ACC112 (cell line): ENCODE data around the gene NRG3.

Experiments
- H2AFZ ChIP-seq: fragments of 200-600 bp; sonication (generic); one replicate; pipeline ENCODE4 v1.6.0; 2017; ENCODE audit warnings: antibody characterized with exemption, low read length; ENCODE audit not compliant: unreplicated experiment
- H3K27ac ChIP-seq: fragments of 200-600 bp; sonication (generic); 2 replicates; pipeline ENCODE4 v1.5.1; 2014; ENCODE audit warnings: low read depth, mild to moderate bottlenecking, antibody characterized with exemption, low read length, moderate library complexity
- H3K27me3 ChIP-seq: fragments of 200-600 bp; sonication (generic); 2 replicates; pipeline ENCODE4 v1.6.1; 2014; ENCODE audit warnings: mild to moderate bottlenecking, antibody characterized with exemption, low read length, moderate library complexity, mixed read lengths; ENCODE audit not compliant: insufficient read depth
- H3K36me3 ChIP-seq: fragments of 200-600 bp; sonication (generic); 2 replicates; pipeline ENCODE4 v1.6.1; 2016; ENCODE audit warnings: mild to moderate bottlenecking, antibody characterized with exemption, low read length, moderate library complexity, mixed read lengths; ENCODE audit not compliant: insufficient read depth
- H3K4me1 ChIP-seq: fragments of 200-600 bp; sonication (generic); one replicate; pipeline ENCODE4 v1.6.1; 2016; ENCODE audit warnings: low read length, mixed read lengths; ENCODE audit not compliant: insufficient read depth, unreplicated experiment, control insufficient read depth
- H3K4me3 ChIP-seq: fragments of 200-600 bp; sonication (generic); 2 replicates; pipeline ENCODE4 v1.5.1; 2014; ENCODE audit warnings: mild to moderate bottlenecking, low read depth, low read length
- H3K79me2 ChIP-seq: fragments of 200-600 bp; sonication (generic); one replicate; pipeline ENCODE4 v1.6.0; 2016; ENCODE audit warnings: low read length; ENCODE audit not compliant: control insufficient read depth, unreplicated experiment, insufficient read depth

The NRG3 gene

GRCh38 chr10:82874671-82875070 is 999.7 kb downstream of the NRG3 start:
- Histone ChIP-seq H3K27me3 (no peaks in the 10 kb centered on the region), H3K27ac (no peak overlapping the region), H3K4me3 (no peak overlapping the region)

DNA sequence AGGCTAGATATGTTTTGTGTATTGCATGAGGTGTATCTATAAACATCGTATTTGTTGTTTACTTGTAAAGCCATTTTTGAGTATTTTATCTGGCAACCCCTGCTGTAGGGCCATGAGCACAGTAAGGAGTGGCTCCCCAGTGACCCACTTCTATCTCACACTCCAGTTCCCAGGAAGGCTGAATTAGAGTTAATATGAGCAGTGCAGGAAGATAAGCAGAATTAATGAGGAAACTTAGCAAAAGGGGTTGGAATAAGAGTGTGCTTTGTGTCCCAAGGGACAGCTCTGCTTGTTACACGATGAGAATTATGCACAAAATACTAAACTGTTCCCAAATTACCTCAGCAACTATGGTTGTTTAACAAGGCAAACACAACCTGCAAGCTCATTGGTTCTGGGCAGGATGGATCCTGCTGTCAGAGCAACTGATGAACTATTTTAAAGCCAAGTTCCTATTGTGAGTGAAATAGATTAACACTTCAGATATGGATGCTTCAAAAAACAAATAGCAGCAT is 1005.8 kb downstream of the NRG3 start:
- H3K27ac ChIP-seq, result no peak overlapping the region
- H2AFZ ChIP-seq, result no peak overlapping the region
- no peaks in the 10 kb centered on the region for H3K36me3 ChIP-seq
- H3K27me3 ChIP-seq, result no peaks in the 10 kb centered on the region
- no peaks in the 10 kb centered on the region for H3K4me1 ChIP-seq
- H3K79me2 ChIP-seq, result no peaks in the 10 kb centered on the region
- no peak overlapping the region for H3K4me3 ChIP-seq

More at GRCh38 chr10:82874671-82875070, 999.7 kb downstream of the NRG3 start:
- Histone ChIP-seq H2AFZ (no peak overlapping the region), H3K79me2 (no peaks in the 10 kb centered on the region), H3K4me1 (no peaks in the 10 kb centered on the region), H3K36me3 (no peaks in the 10 kb centered on the region)

DNA sequence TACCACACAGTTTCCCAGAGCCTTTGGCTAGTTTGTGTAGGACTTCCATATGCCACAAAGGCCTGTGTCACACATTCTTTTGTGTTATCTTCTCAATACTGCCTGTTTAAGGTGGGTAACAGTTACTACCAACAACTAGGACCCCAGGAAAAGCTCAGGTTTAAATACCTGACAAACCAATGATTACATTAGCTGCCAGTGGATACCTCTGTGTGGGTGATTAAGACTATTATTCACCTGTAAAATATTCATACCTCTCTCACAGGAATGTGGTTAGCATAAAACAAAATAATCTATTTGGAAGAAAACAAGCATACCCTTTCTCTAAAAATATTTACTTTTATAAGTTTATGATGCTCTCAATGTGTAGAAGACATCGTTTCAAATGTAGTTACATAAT is 1007.7 kb downstream of the NRG3 start:
- no peak overlapping the region for H3K27ac ChIP-seq
- no peak overlapping the region for H2AFZ ChIP-seq
- H3K79me2 ChIP-seq, result no peaks in the 10 kb centered on the region
- no peak overlapping the region for H3K4me3 ChIP-seq
- no peaks in the 10 kb centered on the region for H3K27me3 ChIP-seq
- no peaks in the 10 kb centered on the region for H3K4me1 ChIP-seq
- no peaks in the 10 kb centered on the region for H3K36me3 ChIP-seq

DNA sequence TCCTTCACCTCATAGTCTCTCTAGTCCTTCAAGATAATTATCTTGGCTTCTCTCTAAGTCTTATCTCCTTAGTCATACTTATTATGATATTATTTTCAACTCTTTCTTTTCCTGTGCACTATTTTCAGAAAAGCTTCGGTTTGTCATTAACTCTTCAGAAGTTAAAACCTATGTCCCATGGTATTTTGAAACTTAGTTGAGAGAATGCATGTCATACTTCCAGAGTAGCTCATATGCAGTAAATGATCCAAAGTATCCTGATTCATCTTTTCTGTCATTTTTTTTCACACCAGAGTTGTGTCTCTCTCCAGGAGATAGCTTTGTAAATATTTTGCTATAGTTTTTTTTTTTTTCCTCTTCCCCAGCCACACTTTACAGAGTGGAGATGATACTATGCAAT is 1008.6 kb downstream of the NRG3 start:
- no peak overlapping the region for H3K4me3 ChIP-seq
- no peaks in the 10 kb centered on the region for H3K79me2 ChIP-seq
- no peak overlapping the region for H2AFZ ChIP-seq
- H3K27ac ChIP-seq, result no peak overlapping the region
- H3K4me1 ChIP-seq, result no peaks in the 10 kb centered on the region
- H3K27me3 ChIP-seq, result no peaks in the 10 kb centered on the region
- no peaks in the 10 kb centered on the region for H3K36me3 ChIP-seq

DNA sequence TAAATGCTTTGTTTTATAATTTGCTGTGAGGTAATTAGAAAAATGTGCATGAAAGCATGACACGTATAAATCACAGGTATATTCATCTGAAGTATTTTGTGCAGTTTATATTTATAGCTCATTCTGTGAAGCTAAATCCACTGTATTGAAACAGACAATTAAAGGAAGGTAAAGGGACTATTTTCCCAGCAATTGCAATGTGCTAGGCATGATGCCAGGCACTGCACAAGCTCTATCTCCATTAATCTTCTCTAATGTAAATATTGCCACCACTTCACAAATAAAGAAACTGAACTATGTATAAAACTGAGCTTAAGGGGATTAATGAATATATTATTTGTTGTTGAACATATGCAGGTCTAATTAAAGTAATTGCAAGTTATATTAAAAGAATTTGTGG is 1012.5 kb downstream of the NRG3 start:
- no peak overlapping the region for H3K27ac ChIP-seq

DNA sequence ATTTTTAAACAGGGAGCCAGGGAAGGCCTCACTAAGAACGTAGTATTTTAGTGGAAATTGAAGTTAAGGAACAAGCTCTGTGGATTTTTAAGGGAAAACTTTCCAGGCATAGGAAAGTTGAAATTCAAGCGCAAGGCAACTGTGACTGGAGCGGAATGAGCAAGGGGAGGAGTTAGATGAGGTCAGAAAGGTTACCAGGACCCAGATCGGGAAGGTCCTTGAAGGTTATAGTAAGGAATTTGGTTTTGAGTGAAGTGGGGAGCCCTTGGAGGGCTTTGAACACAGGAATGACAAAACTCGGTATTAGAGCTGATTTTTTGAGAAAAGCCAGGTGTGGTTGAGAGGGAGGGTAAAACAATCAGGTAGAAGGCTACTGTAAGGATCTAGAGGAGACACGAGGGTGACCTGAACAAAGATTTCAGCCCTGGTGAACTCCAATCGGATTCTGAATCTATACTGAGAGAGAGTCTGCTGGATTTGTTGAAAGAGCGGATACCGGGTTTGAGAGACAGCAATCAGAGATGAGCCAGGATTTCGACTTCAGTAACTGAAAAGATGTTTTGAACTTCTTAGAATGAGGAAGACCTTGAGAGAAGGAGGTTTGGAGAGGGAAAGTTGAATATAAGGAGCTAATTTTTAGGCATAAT is 1013.9 kb downstream of the NRG3 start:
- Histone ChIP-seq H3K27me3 (no peaks in the 10 kb centered on the region), H3K4me1 (no peaks in the 10 kb centered on the region), H3K36me3 (no peaks in the 10 kb centered on the region), H3K79me2 (no peaks in the 10 kb centered on the region), H3K4me3 (no peak overlapping the region), H2AFZ (no peak overlapping the region), H3K27ac (no peak overlapping the region)

More for the DNA sequence above, 1012.5 kb downstream of the NRG3 start:
- H3K36me3 ChIP-seq, result no peaks in the 10 kb centered on the region
- no peaks in the 10 kb centered on the region for H3K27me3 ChIP-seq
- no peak overlapping the region for H2AFZ ChIP-seq
- H3K4me3 ChIP-seq, result no peak overlapping the region
- H3K4me1 ChIP-seq, result no peaks in the 10 kb centered on the region
- no peaks in the 10 kb centered on the region for H3K79me2 ChIP-seq

DNA sequence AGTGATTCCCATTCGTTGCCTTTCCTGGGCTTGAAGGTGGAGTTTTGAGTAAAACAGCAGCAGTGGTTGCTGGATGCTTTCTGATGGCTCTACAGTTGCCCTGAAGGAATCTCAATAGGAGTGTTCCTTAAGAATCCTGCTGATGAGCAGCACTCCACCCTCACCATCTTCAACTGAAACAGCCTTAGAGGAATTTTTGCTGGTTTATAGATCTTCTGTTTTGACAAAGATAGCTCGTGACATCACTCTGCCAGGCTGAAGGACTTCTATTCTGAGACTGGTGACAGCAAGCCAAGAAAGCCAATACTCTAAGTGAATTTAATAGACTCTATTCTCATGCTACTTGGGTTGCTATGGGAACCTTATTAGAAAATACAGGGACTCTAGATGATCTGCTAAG is 1014.7 kb downstream of the NRG3 start:
- Histone ChIP-seq H3K79me2 (no peaks in the 10 kb centered on the region), H3K27me3 (no peaks in the 10 kb centered on the region), H3K4me1 (no peaks in the 10 kb centered on the region), H2AFZ (no peak overlapping the region), H3K4me3 (no peak overlapping the region), H3K36me3 (no peaks in the 10 kb centered on the region), H3K27ac (no peak overlapping the region)

DNA sequence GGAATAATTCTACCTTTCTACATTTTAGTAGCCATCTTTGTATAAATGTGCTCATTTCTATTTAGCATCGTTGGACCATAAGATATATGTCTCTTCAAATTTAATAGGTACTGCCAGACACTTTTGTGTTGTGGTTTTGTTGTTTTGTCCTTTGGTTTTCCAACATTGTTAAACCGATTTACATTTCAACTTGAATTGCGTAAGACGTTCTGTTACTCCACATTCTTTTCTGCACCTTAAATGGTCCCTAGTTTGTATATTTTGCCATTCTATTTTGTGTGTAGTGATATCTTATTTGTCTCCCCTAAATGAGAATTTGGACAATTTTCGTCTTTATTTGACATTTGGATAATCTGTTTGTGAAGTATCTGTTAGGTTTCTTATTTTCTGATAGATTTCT is 1015.6 kb downstream of the NRG3 start:
- no peak overlapping the region for H3K27ac ChIP-seq
- no peaks in the 10 kb centered on the region for H3K36me3 ChIP-seq
- H2AFZ ChIP-seq, result no peak overlapping the region
- H3K4me1 ChIP-seq, result no peaks in the 10 kb centered on the region
- no peaks in the 10 kb centered on the region for H3K79me2 ChIP-seq
- no peak overlapping the region for H3K4me3 ChIP-seq
- no peaks in the 10 kb centered on the region for H3K27me3 ChIP-seq

GRCh38 chr10:82908096-82908495 is 1033.1 kb downstream of the NRG3 start:
- no peak overlapping the region for H3K4me3 ChIP-seq
- H3K27ac ChIP-seq, result no peak overlapping the region
- no peak overlapping the region for H2AFZ ChIP-seq
- no peaks in the 10 kb centered on the region for H3K4me1 ChIP-seq
- H3K36me3 ChIP-seq, result no peaks in the 10 kb centered on the region
- H3K79me2 ChIP-seq, result no peaks in the 10 kb centered on the region
- H3K27me3 ChIP-seq, result no peaks in the 10 kb centered on the region

DNA sequence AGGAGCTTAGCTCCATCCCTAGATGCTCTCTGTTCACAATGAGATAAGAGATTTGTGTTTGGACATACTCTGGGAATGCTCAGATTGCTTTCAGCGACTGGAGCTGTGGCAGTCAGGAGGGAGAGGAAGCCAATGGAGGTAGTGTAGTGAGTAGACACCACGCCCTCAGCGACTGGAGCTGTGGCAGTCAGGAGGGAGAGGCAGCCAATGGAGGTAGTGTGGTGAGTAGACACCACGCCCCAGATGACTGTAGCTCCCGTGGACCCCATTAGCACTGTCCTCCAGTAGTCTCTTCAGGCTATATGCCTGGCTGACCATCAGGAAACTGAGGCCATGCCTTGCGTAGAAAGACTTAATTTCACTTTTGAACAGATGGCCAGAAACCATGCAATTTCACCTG is 1033.8 kb downstream of the NRG3 start:
- H3K36me3 ChIP-seq, result no peaks in the 10 kb centered on the region
- no peak overlapping the region for H3K27ac ChIP-seq
- no peak overlapping the region for H3K4me3 ChIP-seq
- no peaks in the 10 kb centered on the region for H3K4me1 ChIP-seq
- no peaks in the 10 kb centered on the region for H3K27me3 ChIP-seq
- H3K79me2 ChIP-seq, result no peaks in the 10 kb centered on the region
- H2AFZ ChIP-seq, result no peak overlapping the region

- H3K4me1 ChIP-seq, result no peaks in the 10 kb centered on the region
- no peak overlapping the region for H3K4me3 ChIP-seq
Observed at GRCh38 chr10:82910301-82910700, 1035.3 kb downstream of the NRG3 start.

More at GRCh38 chr10:82910301-82910700, 1035.3 kb downstream of the NRG3 start:
- no peak overlapping the region for H2AFZ ChIP-seq
- no peak overlapping the region for H3K27ac ChIP-seq
- H3K79me2 ChIP-seq, result no peaks in the 10 kb centered on the region
- H3K36me3 ChIP-seq, result no peaks in the 10 kb centered on the region
- H3K27me3 ChIP-seq, result no peaks in the 10 kb centered on the region
